SK-N-SH (cell line): ENCODE results near the gene UBE2S. TPM values are rescaled to one million over a fixed set of nuclear protein-coding genes. Genes with fewer than 3 reads are reported as not detected.

Experiments
- CTCF ChIA-PET: fragments of 300-600, 350-600 bp; formaldehyde crosslinking; extraction: SDS; loops from one replicate; lab custom pipeline; 2021; lab: Yijun Ruan, JAX
- POLR2A ChIA-PET: fragments of 350-600 bp; sonication (Branson Sonifier 250); formaldehyde crosslinking; extraction: SDS; loops from one replicate; lab custom pipeline; 2020; ENCODE audit warnings: antibody characterized with exemption, inconsistent platforms; lab: Yijun Ruan, JAX
- DNase-seq: peaks from one replicate; pipeline ENCODE4 v3.0.0; 2012
- H2AFZ ChIP-seq: fragments of 200-600 bp; sonication (generic); 2 replicates; pipeline ENCODE4 v1.8.1; 2016; ENCODE audit warnings: antibody characterized with exemption, mild to moderate bottlenecking, low read depth
- H3F3A ChIP-seq: fragments of 200-600 bp; sonication (generic); replicated peaks from 2 replicates; pipeline ENCODE3; 2016; ENCODE audit warnings: antibody characterized with exemption, mild to moderate bottlenecking; ENCODE audit not compliant: insufficient read depth
- H3K27ac ChIP-seq, 2 experiments: fragments of 200-500 bp in 1 of 2; fragments of 200-600 bp in 1 of 2; sonication (Bioruptor generic) in 1 of 2; sonication (generic), shearing (Covaris generic) in 1 of 2; 2 replicates each; pipeline versions ENCODE4 v1.5.1 to v1.6.1; 2014 to 2016; ENCODE audit warnings: low read depth in 2 of 2, inconsistent platforms in 1 of 2, low read length in 1 of 2, mild to moderate bottlenecking in 1 of 2, mixed read lengths in 1 of 2
- H3K27me3 ChIP-seq: fragments of 200-600 bp; sonication (generic), shearing (Covaris generic); 2 replicates; pipeline ENCODE4 v1.6.1; 2016; ENCODE audit warnings: mixed run types; ENCODE audit not compliant: insufficient read depth
- H3K36me3 ChIP-seq, 2 experiments: fragments of 200-500 bp in 1 of 2; fragments of 200-600 bp in 1 of 2; sonication (Bioruptor generic) in 1 of 2; sonication (generic) in 1 of 2; replicated peaks in 1 of 2; 2 replicates each; pipeline versions ENCODE3 to v1.5.1; 2014 to 2016; ENCODE audit warnings: low read length in 1 of 2, mild to moderate bottlenecking in 1 of 2; ENCODE audit not compliant: insufficient read depth in 2 of 2, control insufficient read depth in 1 of 2
- H3K4me1 ChIP-seq, 2 experiments: fragments of 200-500 bp in 1 of 2; fragments of 200-600 bp in 1 of 2; sonication (Bioruptor generic) in 1 of 2; sonication (generic), shearing (Covaris generic) in 1 of 2; 2 replicates each; pipeline versions ENCODE4 v1.5.1 to v1.6.1; 2014 to 2016; ENCODE audit warnings: low read depth in 1 of 2, low read length in 1 of 2, mixed run types in 1 of 2; ENCODE audit not compliant: insufficient read depth in 2 of 2, control insufficient read depth in 1 of 2
- H3K4me2 ChIP-seq: fragments of 200-600 bp; sonication (generic), shearing (Covaris generic); 2 replicates; pipeline ENCODE4 v1.6.1; 2017; ENCODE audit warnings: mixed run types
- H3K4me3 ChIP-seq, 2 experiments: fragments of 200-500 bp in 1 of 2; fragments of 200-600 bp in 1 of 2; sonication (Bioruptor generic) in 1 of 2; sonication (generic), shearing (Covaris generic) in 1 of 2; 2 replicates each; pipeline versions ENCODE4 v1.5.1 to v1.8.1; 2014 to 2016; ENCODE audit warnings: low read depth in 2 of 2, inconsistent platforms in 1 of 2, low read length in 1 of 2, mild to moderate bottlenecking in 1 of 2, mixed read lengths in 1 of 2, moderate library complexity in 1 of 2
- H3K79me2 ChIP-seq: fragments of 200-600 bp; sonication (generic); 2 replicates; pipeline ENCODE4 v1.8.1; 2017; ENCODE audit warnings: mild to moderate bottlenecking; ENCODE audit not compliant: insufficient read depth
- H3K9ac ChIP-seq: fragments of 200-600 bp; sonication (generic); 2 replicates; pipeline ENCODE4 v1.6.1; 2017; ENCODE audit warnings: mixed run types
- H3K9me2 ChIP-seq: fragments of 200-600 bp; sonication (generic); 2 replicates; pipeline ENCODE4 v1.6.1; 2017; ENCODE audit warnings: mixed run types
- H3K9me3 ChIP-seq: fragments of 200-600 bp; sonication (generic); 2 replicates; pipeline ENCODE4 v1.6.1; 2017; ENCODE audit warnings: mixed run types, mild to moderate bottlenecking, moderate library complexity
- H4K20me1 ChIP-seq: fragments of 200-600 bp; sonication (generic); 2 replicates; pipeline ENCODE4 v1.6.1; 2017; ENCODE audit warnings: mild to moderate bottlenecking, mixed run types; ENCODE audit not compliant: insufficient read depth
- CHD2 ChIP-seq: fragments of 150-350 bp; IDR thresholded peaks from 2 replicates; pipeline ENCODE4 v1.6.1; 2018; ENCODE audit warnings: low read length; ENCODE audit not compliant: partially characterized antibody
- GATA2 ChIP-seq: sonication (generic); formaldehyde crosslinking; IDR thresholded peaks from 2 replicates; pipeline ENCODE4 v1.5.0; 2020; ENCODE audit warnings: mild to moderate bottlenecking, missing genetic modification reagents
- MEF2A ChIP-seq: IDR thresholded peaks from 2 replicates; pipeline ENCODE4 v1.4.0; 2012; ENCODE audit warnings: low read depth, borderline replicate concordance
- MXI1 ChIP-seq: IDR thresholded peaks from 2 replicates; pipeline ENCODE4 v1.6.1; 2012; ENCODE audit warnings: mild to moderate bottlenecking, low read depth, low read length, improper control_type of control experiment
- NFIC ChIP-seq: IDR thresholded peaks from 2 replicates; pipeline ENCODE4 v1.4.0; 2012; ENCODE audit warnings: borderline replicate concordance
- POLR2AphosphoS5 ChIP-seq: IDR thresholded peaks from 2 replicates; pipeline ENCODE4 v1.6.1; 2012; ENCODE audit warnings: low read depth, low read length
- RCOR1 ChIP-seq: fragments of 150-350 bp; IDR thresholded peaks from 2 replicates; pipeline ENCODE4 v1.6.1; 2017; ENCODE audit warnings: antibody characterized with exemption, low read length
- RFX5 ChIP-seq: IDR thresholded peaks from 2 replicates; pipeline ENCODE4 v1.6.1; 2012; ENCODE audit warnings: mild to moderate bottlenecking, improper control_type of control experiment, low read length
- TAF1 ChIP-seq: IDR thresholded peaks from 2 replicates; pipeline ENCODE4 v1.6.1; 2012; ENCODE audit warnings: low read depth, mild to moderate bottlenecking, low read length, moderate library complexity, borderline replicate concordance
- TCF12 ChIP-seq: IDR thresholded peaks from 2 replicates; pipeline ENCODE4 v1.4.0; 2012
- TEAD4 ChIP-seq: IDR thresholded peaks from 2 replicates; pipeline ENCODE4 v1.4.0; 2012; ENCODE audit warnings: mild to moderate bottlenecking, borderline replicate concordance; ENCODE audit not compliant: insufficient read depth
- WGBS: methylation state at CpG from one replicate; pipeline ENCODE4 v1.1.6; 2017; ENCODE audit warnings: low lambda C conversion rate; 5-methylcytosine and 5-hydroxymethylcytosine counted together
- polyA plus RNA-seq, 3 experiments: library from polyadenylated mRNA; depleted of rRNA; stranded (reverse); fragments of >200 nt; gene quantifications; 2 replicates each; pipeline ENCODE4 v1.2.3, GENCODE V29; 2012
- TF ChIP-seq, protein P1 (sequence below): fragments of 150-350 bp; IDR thresholded peaks from 2 replicates; pipeline ENCODE4 v1.6.1; 2017; ENCODE audit warnings: antibody characterized with exemption, low read length, low read depth, borderline replicate concordance
- TF ChIP-seq, protein P2 (sequence below): fragments of 150-350 bp; IDR thresholded peaks from 2 replicates; pipeline ENCODE4 v1.6.1; 2016; ENCODE audit warnings: mild to moderate bottlenecking, low read depth, low read length

Gene UBE2S
- polyA plus RNA-seq, 1 of the 3 experiments (the other 2 are of a cell fraction), result 133 TPM

DNA sequence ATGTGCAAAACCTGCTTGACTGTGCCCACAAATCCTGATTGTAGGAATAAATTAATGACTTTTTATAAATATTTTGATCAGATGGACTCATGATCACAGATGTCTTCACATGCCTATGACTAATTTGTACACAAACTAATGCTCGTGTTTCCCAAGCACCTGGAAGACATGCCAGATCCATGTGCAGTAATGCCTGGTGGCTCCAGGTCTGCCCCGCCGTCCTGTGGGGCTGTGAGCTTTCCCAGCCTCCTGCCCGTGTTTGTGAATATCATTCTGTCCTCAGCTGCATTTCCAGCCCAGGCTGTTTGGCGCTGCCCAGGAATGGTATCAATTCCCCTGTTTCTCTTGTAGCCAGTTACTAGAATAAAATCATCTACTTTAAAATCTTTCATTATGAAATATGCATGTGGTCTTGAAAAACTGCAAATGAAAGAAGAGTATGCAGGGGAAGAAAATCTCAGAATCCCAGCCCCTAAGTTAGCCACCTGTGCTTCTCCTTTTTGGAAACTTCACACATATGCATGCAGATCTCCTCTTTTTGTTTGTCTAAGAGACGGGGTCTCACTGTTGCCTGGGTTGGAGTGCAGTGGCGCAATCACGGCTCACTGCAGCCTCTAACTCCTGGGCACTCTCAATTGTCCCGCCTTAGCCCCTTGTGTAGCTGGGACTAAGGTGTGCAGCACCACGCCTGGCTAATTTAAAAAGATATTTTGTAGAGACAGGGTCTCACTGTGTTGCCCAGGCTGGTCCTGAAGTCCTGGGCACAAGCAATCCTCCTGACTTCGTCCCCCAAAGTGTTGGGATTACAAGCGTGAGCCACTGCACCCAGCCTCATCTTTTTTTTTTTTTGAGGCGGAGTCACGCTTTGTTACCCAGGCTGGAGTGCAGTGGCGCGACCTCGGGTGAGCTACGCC, 15.6 kb downstream of the UBE2S start:
- POLR2A ChIA-PET, result interaction anchor here (1.6 to 4.5 kb wide), 2 partner anchors 8 to 15 kb away, joined by 8 to 33 read pairs; partner anchors contain the start of gene UBE2S
- no peak overlapping the region for H3K9ac ChIP-seq
- CTCF ChIA-PET, result interaction anchor here (0.5 to 1.8 kb wide), 4 partner anchors 11 to 112 kb away, joined by 3 to 5 read pairs (median 3); no protein-coding TSS in a partner anchor
- H3K27ac ChIP-seq, result no peak overlapping the region
- H3K9me2 ChIP-seq, result no peaks in the 10 kb centered on the region
- peaks cover 36 to 41% of the 10 kb centered on the region in 2 experiments for H3K36me3 ChIP-seq
- no peak overlapping the region for H2AFZ ChIP-seq
- no peaks in the 10 kb centered on the region for H3K27me3 ChIP-seq
- H3K79me2 ChIP-seq, result peaks cover 36% of the 10 kb centered on the region
- H3K9me3 ChIP-seq, result no peaks in the 10 kb centered on the region
- peaks cover 19 to 40% of the 10 kb centered on the region in 2 experiments; a peak in 3 of 4 replicates for H3K4me1 ChIP-seq
- TF ChIP-seq, protein P1, sequence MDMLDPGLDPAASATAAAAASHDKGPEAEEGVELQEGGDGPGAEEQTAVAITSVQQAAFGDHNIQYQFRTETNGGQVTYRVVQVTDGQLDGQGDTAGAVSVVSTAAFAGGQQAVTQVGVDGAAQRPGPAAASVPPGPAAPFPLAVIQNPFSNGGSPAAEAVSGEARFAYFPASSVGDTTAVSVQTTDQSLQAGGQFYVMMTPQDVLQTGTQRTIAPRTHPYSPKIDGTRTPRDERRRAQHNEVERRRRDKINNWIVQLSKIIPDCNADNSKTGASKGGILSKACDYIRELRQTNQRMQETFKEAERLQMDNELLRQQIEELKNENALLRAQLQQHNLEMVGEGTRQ, result no peak
- TF ChIP-seq TEAD4, result no peak
- no peak for TF ChIP-seq NFIC
- no peak for TF ChIP-seq CHD2
- TF ChIP-seq TCF12, result no peak
- TF ChIP-seq, protein P2, sequence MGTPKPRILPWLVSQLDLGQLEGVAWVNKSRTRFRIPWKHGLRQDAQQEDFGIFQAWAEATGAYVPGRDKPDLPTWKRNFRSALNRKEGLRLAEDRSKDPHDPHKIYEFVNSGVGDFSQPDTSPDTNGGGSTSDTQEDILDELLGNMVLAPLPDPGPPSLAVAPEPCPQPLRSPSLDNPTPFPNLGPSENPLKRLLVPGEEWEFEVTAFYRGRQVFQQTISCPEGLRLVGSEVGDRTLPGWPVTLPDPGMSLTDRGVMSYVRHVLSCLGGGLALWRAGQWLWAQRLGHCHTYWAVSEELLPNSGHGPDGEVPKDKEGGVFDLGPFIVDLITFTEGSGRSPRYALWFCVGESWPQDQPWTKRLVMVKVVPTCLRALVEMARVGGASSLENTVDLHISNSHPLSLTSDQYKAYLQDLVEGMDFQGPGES, result no peak
- no peak for TF ChIP-seq RCOR1
- TF ChIP-seq MXI1, result no peak
- TF ChIP-seq GATA2 (CRISPR knock-in tag), result no peak
- TF ChIP-seq MEF2A, result no peak
- TF ChIP-seq RFX5, result no peak
- WGBS, result 86% methylated on average over 17 of the region's 18 CpGs
- peaks cover 55% of the 10 kb centered on the region for H4K20me1 ChIP-seq
- peaks cover 42% of the 10 kb centered on the region for H3F3A ChIP-seq
- DNase-seq, result peak; percentile 25
- H3K4me2 ChIP-seq, result no peak overlapping the region
- H3K4me3 ChIP-seq, result no peak overlapping the region

DNA sequence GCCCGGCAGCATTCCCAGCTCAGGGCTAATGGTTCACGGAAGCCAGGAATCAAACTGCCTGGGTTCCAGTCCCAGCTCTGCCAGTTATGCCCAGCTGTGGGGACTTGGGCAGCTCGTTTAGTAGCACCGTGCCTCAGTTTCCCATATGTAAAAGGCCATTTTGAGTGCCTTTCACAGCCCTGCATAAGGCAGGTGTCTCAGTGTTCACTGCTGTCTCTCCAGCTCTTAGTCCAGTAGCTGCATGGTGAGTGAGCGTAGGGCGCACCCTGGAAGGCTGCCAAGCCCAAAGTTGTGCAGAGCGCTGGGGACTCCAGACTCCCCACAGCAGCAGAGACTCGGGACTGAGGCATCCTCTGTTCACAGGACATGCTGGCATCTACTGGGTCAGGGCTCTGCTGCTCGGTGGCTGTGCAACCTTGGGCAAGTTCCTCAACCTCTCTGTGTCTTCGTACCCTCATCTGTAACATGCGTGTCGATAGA, 16.4 kb downstream of the UBE2S start:
- H4K20me1 ChIP-seq, result peaks cover 62% of the 10 kb centered on the region
- no peaks in the 10 kb centered on the region for H3K9me2 ChIP-seq
- no peak overlapping the region for H3K4me2 ChIP-seq
- peak; percentile 33 for DNase-seq
- ChIA-PET CTCF (interaction anchor here (0.9 to 5.3 kb wide), 6 partner anchors 12 to 250 kb away, joined by 3 to 22 read pairs (median 4); no protein-coding TSS in a partner anchor), POLR2A (interaction anchor here (1.6 to 4.5 kb wide), 2 partner anchors 9 to 16 kb away, joined by 8 to 33 read pairs; partner anchors contain the start of gene UBE2S)
- no peak overlapping the region for H2AFZ ChIP-seq
- TF ChIP-seq TAF1, result no peak
- TF ChIP-seq POLR2AphosphoS5, result peak; percentile 21
- peaks cover 19 to 42% of the 10 kb centered on the region in 2 experiments; a peak in 3 of 4 replicates for H3K4me1 ChIP-seq
- H3K4me3 ChIP-seq, result no peak overlapping the region
- H3K9me3 ChIP-seq, result no peaks in the 10 kb centered on the region
- H3K9ac ChIP-seq, result no peak overlapping the region
- WGBS, result 86% methylated on average over 11 of the region's 12 CpGs
- H3K27me3 ChIP-seq, result no peaks in the 10 kb centered on the region
- peaks cover 42% of the 10 kb centered on the region for H3F3A ChIP-seq
- no peak overlapping the region for H3K27ac ChIP-seq
- peaks cover 42 to 43% of the 10 kb centered on the region in 2 experiments for H3K36me3 ChIP-seq
- H3K79me2 ChIP-seq, result peaks cover 43% of the 10 kb centered on the region
